Heart left ventricle (tissue), 13 donors: Measurements from ENCODE around the gene PTGIS.

Experiments
- CTCF ChIP-seq, 12 donors: fragments of 200-600 bp; sonication (generic) in 4 of 12; IDR thresholded peaks; one replicate each; pipeline versions ENCODE4 v1.5.0 to v1.8.0; 2018 to 2022; ENCODE audit warnings: antibody characterized with exemption in 12 of 12, mild to moderate bottlenecking in 5 of 12
- POLR2A ChIP-seq, 2 donors: fragments of 450-650 bp; IDR thresholded peaks; one replicate each; pipeline ENCODE4 v1.6.1; 2017; ENCODE audit warnings: antibody characterized with exemption in 2 of 2, mild to moderate bottlenecking in 2 of 2, moderate library complexity in 2 of 2
- donor health status: ischemic (EF 13 %, LVEDD 7.1; RV severe dilation, severe dysfunction).
- donor health status: DM: no; HTN: yes; CAD: no.
- donor health status: DM: no; HTN: no; CAD: no.
- donor health status: ischemic (EF 25% LVEDD 6.9; RV normal size, moderate dysfunction).
- donor health status: ischemic (EF 25% LVEDD 5.7; RV mildly dilated, moderate dysfunction).
- donor health status: ischemic (EF 35%, LVEDD 5.7; RV mildly dilated, moderate dysfunction).
- donor health status: nonischemic (EF 11% LVEDD 7.7; RV severe dilation, severe dysfunction).
- donor health status: DM: yes; HTN: yes; CAD: no.
- donor health status: PGD.
- donor health status: ischemic (EF 29% LVEDD 5.4; RV normal size, mild dysfunction).
- donor health status: nonischemic (EF 23%, LVEDD 6.1; RV moderate dilation, normal function).

- TF ChIP-seq POLR2A (IDR thresholded peaks at IDR 0.05) (no peak), CTCF (IDR thresholded peaks at IDR 0.05) (no peak)
Observed at GRCh38 chr20:49561256-49561655, 6.7 kb downstream of the PTGIS start.
